ENCODE data around the gene CSF2RB.

DNA sequence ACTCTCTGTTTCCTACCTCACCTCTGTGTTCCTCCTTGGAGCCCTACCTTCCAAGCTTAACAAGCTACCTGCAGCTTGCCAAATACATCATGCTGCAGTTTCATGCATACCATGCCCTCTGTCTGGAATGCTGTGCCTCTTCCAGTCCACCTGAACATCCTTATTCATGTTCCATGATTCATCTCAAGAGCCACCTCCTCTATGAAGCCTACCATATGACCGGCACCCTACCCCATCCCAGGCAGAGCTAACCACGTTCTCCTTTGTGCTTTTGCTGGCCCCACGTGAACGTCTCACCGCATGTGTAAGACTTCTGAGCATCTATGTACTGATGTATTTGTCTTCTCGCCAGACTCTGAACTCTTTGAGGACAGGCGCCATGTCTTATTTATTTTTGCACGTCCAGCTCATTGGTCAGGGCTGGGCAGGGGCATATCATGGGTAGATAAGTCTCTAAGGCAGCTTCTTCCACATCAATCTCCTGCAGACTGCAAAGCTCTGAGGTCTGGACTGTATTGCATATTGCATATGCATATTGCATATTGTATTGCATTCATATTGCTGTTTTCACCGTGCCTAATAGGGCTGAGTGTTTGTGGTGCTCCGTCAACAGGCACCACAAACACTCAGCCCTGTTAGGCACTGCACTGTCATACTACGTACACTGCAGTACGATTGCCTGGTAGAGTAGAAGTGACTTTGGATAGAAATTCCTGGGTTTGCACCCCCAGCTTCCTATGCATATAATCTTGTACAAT is 74.8 kb downstream of the CSF2RB start:
- TF ChIP-seq EZH2 (IDR thresholded peaks at IDR 0.05; ENCODE audit: insufficient read depth, poor library complexity, severe bottlenecking) (no peak), EZH2phosphoT487 (IDR thresholded peaks at IDR 0.05; ENCODE audit: insufficient read depth, low read depth) (no peak)
